OCI-LY1 (cell line): ENCODE results near the gene NHSL2.

ENCODE experiments used
- CTCF ChIP-seq: fragments of 200-600 bp; sonication (generic), shearing (Covaris generic); IDR thresholded peaks from 2 replicates; pipeline ENCODE4 v1.5.1; 2017; ENCODE audit warnings: mild to moderate bottlenecking, antibody characterized with exemption, low read length, moderate library complexity, mixed read lengths
- EZH2 ChIP-seq: fragments of 200-600 bp; sonication (generic), shearing (Covaris generic); IDR thresholded peaks from 2 replicates; pipeline ENCODE4 v1.8.0; 2017; ENCODE audit warnings: borderline replicate concordance, mixed run types, mild to moderate bottlenecking, antibody characterized with exemption, low read length, moderate library complexity, mixed read lengths

GRCh38 chrX:72026341-72027023 lies 115.8 kb downstream of the NHSL2 start:
- TF ChIP-seq EZH2 (no peak), CTCF (no peak)
